Neural cell (in vitro differentiated cells): ENCODE measurements around the gene TAF11L14.

ENCODE experiments used
- EP300 ChIP-seq: fragments of 450-650 bp; conservative IDR thresholded peaks from 2 replicates; pipeline ENCODE4 v1.6.1; 2014; ENCODE audit warnings: antibody characterized with exemption, mild to moderate bottlenecking, moderate library complexity; ENCODE audit not compliant: poor library complexity, severe bottlenecking
- RAD21 ChIP-seq: fragments of 450-650 bp; conservative IDR thresholded peaks from 2 replicates; pipeline ENCODE4 v1.6.1; 2014; ENCODE audit warnings: antibody characterized with exemption, mild to moderate bottlenecking, moderate library complexity

DNA sequence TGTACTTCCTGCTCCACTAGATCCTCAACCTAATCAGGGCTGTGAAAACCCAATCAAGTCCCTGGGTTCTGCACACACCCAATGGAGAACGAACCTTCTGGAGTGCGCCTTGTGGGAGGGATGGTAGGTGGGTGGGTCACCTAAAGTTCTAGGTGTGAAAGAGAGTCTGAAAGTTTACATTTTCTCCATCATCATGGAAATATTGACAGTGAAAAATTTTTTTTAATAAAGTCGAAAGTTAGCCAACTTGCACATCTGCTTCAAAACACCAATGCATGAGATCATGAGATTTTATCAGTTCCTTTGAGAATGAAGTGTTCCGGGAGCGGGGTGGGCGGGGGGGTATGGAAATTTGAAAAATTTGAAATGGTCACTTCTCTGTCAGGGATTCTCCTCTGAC lies 21.7 kb downstream of the TAF11L14 start:
- TF ChIP-seq RAD21 = no peak
- TF ChIP-seq EP300 = no peak
